AG10803 (cell line): Measurements from ENCODE around the gene DNMT3B.

Experiments used
- DNase-seq: peaks from one replicate; pipeline ENCODE4 v3.0.0; 2010; ENCODE audit warnings: low read depth
- H3K4me3 ChIP-seq: 2 replicates; pipeline ENCODE4 v1.5.1; 2011; ENCODE audit warnings: mild to moderate bottlenecking, low read length, control low read depth
- CTCF ChIP-seq: conservative IDR thresholded peaks from 2 replicates; pipeline ENCODE4 v1.5.1; 2011; ENCODE audit warnings: mild to moderate bottlenecking, low read length, control low read depth, inconsistent platforms

Gene DNMT3B

GRCh38 chr20:32741151-32741550, 21.0 kb upstream of the DNMT3B start:
- no peak for DNase-seq
- no peak overlapping the region for H3K4me3 ChIP-seq
- TF ChIP-seq CTCF: no peak

- DNase-seq: no peak
- TF ChIP-seq CTCF: no peak
- H3K4me3 ChIP-seq: peak overlapping the region; percentile 79
Measured at GRCh38 chr20:32742322-32743236, 19.6 kb upstream of the DNMT3B start.

- peak within 1 kb of the TSS; percentile 79 for H3K4me3 ChIP-seq
- peak; percentile 57 for DNase-seq
- no peak for TF ChIP-seq CTCF
Measured at GRCh38 chr20:32743237-32744112, 18.7 kb upstream of the DNMT3B start, which contains the start of gene COMMD7. Gene COMMD7 (minus strand): TSS chr20:32743467. CDS start chr20:32743391, 76 bp downstream.

- DNase-seq: no peak
- no peak for TF ChIP-seq CTCF
- H3K4me3 ChIP-seq: no peak overlapping the region
Measured at GRCh38 chr20:32749914-32750637, 12.1 kb upstream of the DNMT3B start.

GRCh38 chr20:32751293-32751692, 10.9 kb upstream of the DNMT3B start:
- H3K4me3 ChIP-seq: no peak overlapping the region
- DNase-seq: no peak
- no peak for TF ChIP-seq CTCF

GRCh38 chr20:32751702-32752457, 10.3 kb upstream of the DNMT3B start:
- no peak for TF ChIP-seq CTCF
- DNase-seq: no peak
- H3K4me3 ChIP-seq: no peak overlapping the region
